ENCODE results near the gene CPXM1.

CPXM1 gene

GRCh38 chr20:2752567-2753460, 47.6 kb downstream of the CPXM1 start:
- H2AFZ ChIP-seq (ENCODE audit: low read depth, low read length, severe bottlenecking), result no peak overlapping the region
- H3K4me2 ChIP-seq (ENCODE audit: low read depth, low read length, poor library complexity, severe bottlenecking), result peak overlapping the region; percentile 43
- no peaks in the 10 kb centered on the region for H3K36me3 ChIP-seq (ENCODE audit: low read length)
- H3K4me3 ChIP-seq (ENCODE audit: insufficient read depth, low read length, poor library complexity, severe bottlenecking), result peak overlapping the region; percentile 39
- no peaks in the 10 kb centered on the region for H4K20me1 ChIP-seq (ENCODE audit: low read depth, low read length)
- H3K79me2 ChIP-seq (ENCODE audit: insufficient read depth, low read length), result no peaks in the 10 kb centered on the region
- H3F3A ChIP-seq (ENCODE audit: insufficient read depth), result no peaks in the 10 kb centered on the region
- H3K9me2 ChIP-seq (replicated peaks; ENCODE audit: insufficient read depth, low read length), result no peaks in the 10 kb centered on the region
- H3K27ac ChIP-seq (ENCODE audit: low read depth, low read length), result no peak overlapping the region
- no peaks in the 10 kb centered on the region for H3K27me3 ChIP-seq (ENCODE audit: low read length)
- no peak overlapping the region; the same call in 1 of the 2 replicates for H3K9ac ChIP-seq (ENCODE audit: low read length)
- peak; percentile 55 for TF ChIP-seq CTCF (IDR thresholded peaks at IDR 0.05; ENCODE audit: insufficient read depth, low read length, poor library complexity, severe bottlenecking)
- TF ChIP-seq EZH2phosphoT487 (conservative IDR thresholded peaks at IDR 0.05; ENCODE audit: low read length), result no peak
- no peaks in the 10 kb centered on the region for H3K9me3 ChIP-seq (ENCODE audit: insufficient read depth, low read length)

GRCh38 chr20:2751878-2752566, 48.4 kb downstream of the CPXM1 start:
- H3K9me3 ChIP-seq (ENCODE audit: insufficient read depth, low read length), result no peaks in the 10 kb centered on the region
- TF ChIP-seq EZH2phosphoT487 (conservative IDR thresholded peaks at IDR 0.05; ENCODE audit: low read length) (no peak), CTCF (IDR thresholded peaks at IDR 0.05; ENCODE audit: insufficient read depth, low read length, poor library complexity, severe bottlenecking) (no peak)
- H3K9me2 ChIP-seq (replicated peaks; ENCODE audit: insufficient read depth, low read length), result no peaks in the 10 kb centered on the region
- H3K27ac ChIP-seq (ENCODE audit: low read depth, low read length), result no peak overlapping the region
- peak overlapping the region; percentile 39 for H3K4me3 ChIP-seq (ENCODE audit: insufficient read depth, low read length, poor library complexity, severe bottlenecking)
- H4K20me1 ChIP-seq (ENCODE audit: low read depth, low read length), result no peaks in the 10 kb centered on the region
- no peak overlapping the region for H2AFZ ChIP-seq (ENCODE audit: low read depth, low read length, severe bottlenecking)
- H3K27me3 ChIP-seq (ENCODE audit: low read length), result no peaks in the 10 kb centered on the region
- H3F3A ChIP-seq (ENCODE audit: insufficient read depth), result no peaks in the 10 kb centered on the region
- H3K36me3 ChIP-seq (ENCODE audit: low read length), result no peaks in the 10 kb centered on the region
- peak overlapping the region; percentile 43 for H3K4me2 ChIP-seq (ENCODE audit: low read depth, low read length, poor library complexity, severe bottlenecking)
- H3K79me2 ChIP-seq (ENCODE audit: insufficient read depth, low read length), result no peaks in the 10 kb centered on the region
- no peak overlapping the region; the same call in 1 of the 2 replicates for H3K9ac ChIP-seq (ENCODE audit: low read length)

GRCh38 chr20:2751347-2751877, 49.0 kb downstream of the CPXM1 start:
- H3K36me3 ChIP-seq (ENCODE audit: low read length), result no peaks in the 10 kb centered on the region
- no peaks in the 10 kb centered on the region for H3K9me3 ChIP-seq (ENCODE audit: insufficient read depth, low read length)
- H2AFZ ChIP-seq (ENCODE audit: low read depth, low read length, severe bottlenecking), result no peak overlapping the region
- TF ChIP-seq CTCF (IDR thresholded peaks at IDR 0.05; ENCODE audit: insufficient read depth, low read length, poor library complexity, severe bottlenecking) (no peak), EZH2phosphoT487 (conservative IDR thresholded peaks at IDR 0.05; ENCODE audit: low read length) (no peak)
- H3K9me2 ChIP-seq (replicated peaks; ENCODE audit: insufficient read depth, low read length), result no peaks in the 10 kb centered on the region
- no peak overlapping the region for H3K4me3 ChIP-seq (ENCODE audit: insufficient read depth, low read length, poor library complexity, severe bottlenecking)
- no peaks in the 10 kb centered on the region for H3F3A ChIP-seq (ENCODE audit: insufficient read depth)
- H4K20me1 ChIP-seq (ENCODE audit: low read depth, low read length), result no peaks in the 10 kb centered on the region
- no peak overlapping the region for H3K27ac ChIP-seq (ENCODE audit: low read depth, low read length)
- H3K79me2 ChIP-seq (ENCODE audit: insufficient read depth, low read length), result no peaks in the 10 kb centered on the region
- no peak overlapping the region for H3K4me2 ChIP-seq (ENCODE audit: low read depth, low read length, poor library complexity, severe bottlenecking)
- H3K27me3 ChIP-seq (ENCODE audit: low read length), result no peaks in the 10 kb centered on the region
- no peak overlapping the region for H3K9ac ChIP-seq (ENCODE audit: low read length)
